Measurements from ENCODE around the gene PEX16. TPM values are rescaled to one million over a fixed set of nuclear protein-coding genes. Genes with fewer than 3 reads are reported as not detected.
A peak's percentile ranks its signal among the peaks of the same experiment; 100 is the strongest.

PEX16 gene
- total RNA-seq, 1 experiment from 2014 or later = 33.2 TPM

- TF ChIP-seq JUND (IDR thresholded peaks at IDR 0.05) = no peak
- TF ChIP-seq POLR2A (IDR thresholded peaks at IDR 0.05; ENCODE audit: borderline replicate concordance, extremely low read depth, insufficient read depth, insufficient read length) = peak; percentile 35
- TF ChIP-seq, protein P1, sequence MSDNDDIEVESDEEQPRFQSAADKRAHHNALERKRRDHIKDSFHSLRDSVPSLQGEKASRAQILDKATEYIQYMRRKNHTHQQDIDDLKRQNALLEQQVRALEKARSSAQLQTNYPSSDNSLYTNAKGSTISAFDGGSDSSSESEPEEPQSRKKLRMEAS (IDR thresholded peaks at IDR 0.05) = no peak; the same call in 1 of the 2 replicates
- peak; percentile 59; the same call in 1 of the 2 replicates for TF ChIP-seq SIN3A (IDR thresholded peaks at IDR 0.05; ENCODE audit: low read depth)
- TF ChIP-seq, protein P2, sequence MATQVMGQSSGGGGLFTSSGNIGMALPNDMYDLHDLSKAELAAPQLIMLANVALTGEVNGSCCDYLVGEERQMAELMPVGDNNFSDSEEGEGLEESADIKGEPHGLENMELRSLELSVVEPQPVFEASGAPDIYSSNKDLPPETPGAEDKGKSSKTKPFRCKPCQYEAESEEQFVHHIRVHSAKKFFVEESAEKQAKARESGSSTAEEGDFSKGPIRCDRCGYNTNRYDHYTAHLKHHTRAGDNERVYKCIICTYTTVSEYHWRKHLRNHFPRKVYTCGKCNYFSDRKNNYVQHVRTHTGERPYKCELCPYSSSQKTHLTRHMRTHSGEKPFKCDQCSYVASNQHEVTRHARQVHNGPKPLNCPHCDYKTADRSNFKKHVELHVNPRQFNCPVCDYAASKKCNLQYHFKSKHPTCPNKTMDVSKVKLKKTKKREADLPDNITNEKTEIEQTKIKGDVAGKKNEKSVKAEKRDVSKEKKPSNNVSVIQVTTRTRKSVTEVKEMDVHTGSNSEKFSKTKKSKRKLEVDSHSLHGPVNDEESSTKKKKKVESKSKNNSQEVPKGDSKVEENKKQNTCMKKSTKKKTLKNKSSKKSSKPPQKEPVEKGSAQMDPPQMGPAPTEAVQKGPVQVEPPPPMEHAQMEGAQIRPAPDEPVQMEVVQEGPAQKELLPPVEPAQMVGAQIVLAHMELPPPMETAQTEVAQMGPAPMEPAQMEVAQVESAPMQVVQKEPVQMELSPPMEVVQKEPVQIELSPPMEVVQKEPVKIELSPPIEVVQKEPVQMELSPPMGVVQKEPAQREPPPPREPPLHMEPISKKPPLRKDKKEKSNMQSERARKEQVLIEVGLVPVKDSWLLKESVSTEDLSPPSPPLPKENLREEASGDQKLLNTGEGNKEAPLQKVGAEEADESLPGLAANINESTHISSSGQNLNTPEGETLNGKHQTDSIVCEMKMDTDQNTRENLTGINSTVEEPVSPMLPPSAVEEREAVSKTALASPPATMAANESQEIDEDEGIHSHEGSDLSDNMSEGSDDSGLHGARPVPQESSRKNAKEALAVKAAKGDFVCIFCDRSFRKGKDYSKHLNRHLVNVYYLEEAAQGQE (IDR thresholded peaks at IDR 0.05; ENCODE audit: low read depth) = no peak
- TF ChIP-seq TCF7L2 (IDR thresholded peaks at IDR 0.05; ENCODE audit: borderline replicate concordance, extremely low read depth, insufficient read depth, insufficient read length) = no peak
- peak; percentile 77 for TF ChIP-seq EGR1 (IDR thresholded peaks at IDR 0.05; ENCODE audit: low read depth)
- TF ChIP-seq ATF3 (IDR thresholded peaks at IDR 0.05) = no peak
- TF ChIP-seq SP1 (IDR thresholded peaks at IDR 0.05; ENCODE audit: low read depth) = peak; percentile 61; the same call in 1 of the 2 replicates
- TF ChIP-seq CBX3 (IDR thresholded peaks at IDR 0.05; ENCODE audit: low read depth) = no peak
Measured at GRCh38 chr11:45922425-45923082, 4.9 kb upstream of the PEX16 start, which contains the start of gene LARGE2 (continued).
